K562 (cell line): ENCODE results near the gene ATOSA. TPM values are rescaled to one million over a fixed set of nuclear protein-coding genes. Genes with fewer than 3 reads are reported as not detected.

Experiments used
- IFI16 ChIP-seq: fragments of 250-450 bp; sonication (Bioruptor Pico); IDR thresholded peaks from 2 replicates; pipeline ENCODE4 v2.1.2; 2022; ENCODE audit warnings: mild to moderate bottlenecking, inconsistent platforms
- KLF13 ChIP-seq: fragments of 450-650 bp; IDR thresholded peaks from 2 replicates; pipeline ENCODE4 v1.6.1; 2016; ENCODE audit warnings: missing genetic modification characterization, low read depth, mild to moderate bottlenecking, missing compliant biosample characterization, moderate library complexity, borderline replicate concordance
- NCOA6 ChIP-seq: fragments of 450-650 bp; IDR thresholded peaks from 2 replicates; pipeline ENCODE4 v1.6.1; 2017; ENCODE audit warnings: mild to moderate bottlenecking
- NFYB ChIP-seq: IDR thresholded peaks from 2 replicates; pipeline ENCODE4 v1.6.1; 2011; ENCODE audit warnings: mild to moderate bottlenecking, moderate library complexity; ENCODE audit not compliant: insufficient read length; ENCODE audit errors: extremely low read depth
- NR2C2 ChIP-seq, 2 experiments: fragments of 200-800 bp in 1 of 2; sonication (Bioruptor generic) in 1 of 2; sonication (generic) in 1 of 2; formaldehyde crosslinking in 1 of 2; IDR thresholded peaks; 2 replicates each; pipeline versions ENCODE4 v1.6.1 to v1.8.0; 2016 to 2022; ENCODE audit warnings: mild to moderate bottlenecking in 1 of 2, missing compliant biosample characterization in 1 of 2, missing genetic modification characterization in 1 of 2, missing genetic modification reagents in 1 of 2
- PHB ChIP-seq: fragments of 250-450 bp; sonication (Bioruptor Pico); IDR thresholded peaks from 2 replicates; pipeline ENCODE4 v1.5.0; 2021
- PHF8 ChIP-seq: fragments of 200-600 bp; sonication (generic); IDR thresholded peaks from 2 replicates; pipeline ENCODE4 v1.6.1; 2012; ENCODE audit warnings: mixed run types, mild to moderate bottlenecking, inconsistent platforms, low read length, moderate library complexity, borderline replicate concordance
- POLR2B ChIP-seq: fragments of 450-650 bp; IDR thresholded peaks from 2 replicates; pipeline ENCODE4 v1.6.1; 2018; ENCODE audit warnings: low read depth; ENCODE audit not compliant: partially characterized antibody
- RAD51 ChIP-seq: fragments of 450-650 bp; IDR thresholded peaks from 2 replicates; pipeline ENCODE4 v1.7.1; 2016; ENCODE audit warnings: low read depth, mild to moderate bottlenecking, borderline replicate concordance
- SRSF3 ChIP-seq: fragments of 200-400 bp; formaldehyde crosslinking; IDR thresholded peaks from 2 replicates; pipeline ENCODE4 v1.6.1; 2016; ENCODE audit warnings: mild to moderate bottlenecking, low read length, moderate library complexity; ENCODE audit not compliant: insufficient read depth
- ZBTB8A ChIP-seq: fragments of 450-650 bp; IDR thresholded peaks from 2 replicates; pipeline ENCODE4 v1.6.1; 2018; ENCODE audit warnings: mild to moderate bottlenecking, moderate library complexity; ENCODE audit not compliant: partially characterized antibody
- ZNF140 ChIP-seq: fragments of 250-450 bp; sonication (Bioruptor Pico); IDR thresholded peaks from 2 replicates; pipeline ENCODE4 v1.8.0; 2021; ENCODE audit warnings: moderate library complexity, mild to moderate bottlenecking, inconsistent platforms
- ZNF589 ChIP-seq: fragments of 200-800 bp; sonication (Bioruptor generic); IDR thresholded peaks from 2 replicates; pipeline ENCODE4 v1.6.1; 2016; ENCODE audit warnings: low read depth, missing genetic modification characterization, missing compliant biosample characterization
- polyA plus RNA-seq, 8 experiments: library from polyadenylated mRNA; depleted of rRNA in 4 of 8; stranded (reverse) in 5 of 8; unstranded in 3 of 8; fragments of >200 nt; fragmentation: Nextera tagmentation in 2 of 8; fragmentation: Illumina TruSeq in 1 of 8; extraction: Ambion mirVana in 2 of 8; extraction: Trizol in 1 of 8; gene quantifications; 2 replicates each; pipeline versions ENCODE4 v1.2.1 to v1.2.3, GENCODE V29; 2011 to 2014; ENCODE audit warnings: inconsistent platforms in 1 of 8, missing spikeins in 1 of 8
- total RNA-seq, 7 experiments: library from RNA; depleted of rRNA in 6 of 7; stranded (reverse); fragments of >200 nt in 6 of 7; fragmentation: Illumina TruSeq in 2 of 7; extraction: Trizol in 2 of 7; gene quantifications; 2 replicates each; pipeline versions ENCODE4 v1.2.1 to v1.2.3, GENCODE V29; 2011 to 2021; ENCODE audit warnings: low replicate concordance in 1 of 7
- TF ChIP-seq, protein P1 (sequence below): fragments of 450-650 bp; formaldehyde crosslinking; IDR thresholded peaks from 2 replicates; pipeline ENCODE4 v1.4.0; 2020; ENCODE audit warnings: mild to moderate bottlenecking, mixed read lengths
- TF ChIP-seq, protein P2 (sequence below): fragments of 250-450 bp; sonication (Bioruptor Pico); IDR thresholded peaks from 2 replicates; pipeline ENCODE4 v1.6.1; 2021; ENCODE audit warnings: mild to moderate bottlenecking
- TF ChIP-seq, protein P3 (sequence below), 2 experiments: fragments of 450-650 bp; formaldehyde crosslinking in 1 of 2; IDR thresholded peaks; 2 replicates each; pipeline versions ENCODE4 v1.4.0 to v1.6.1; 2014 to 2020; ENCODE audit warnings: mild to moderate bottlenecking in 2 of 2, borderline replicate concordance in 1 of 2, low read depth in 1 of 2

ATOSA gene
- total and polyA plus RNA-seq, 9 of the 15 experiments (the other 6 are each of a cell fraction or from before 2014, with no cell fraction given), result 2.0 to 6.1 (median 3.9) TPM

DNA sequence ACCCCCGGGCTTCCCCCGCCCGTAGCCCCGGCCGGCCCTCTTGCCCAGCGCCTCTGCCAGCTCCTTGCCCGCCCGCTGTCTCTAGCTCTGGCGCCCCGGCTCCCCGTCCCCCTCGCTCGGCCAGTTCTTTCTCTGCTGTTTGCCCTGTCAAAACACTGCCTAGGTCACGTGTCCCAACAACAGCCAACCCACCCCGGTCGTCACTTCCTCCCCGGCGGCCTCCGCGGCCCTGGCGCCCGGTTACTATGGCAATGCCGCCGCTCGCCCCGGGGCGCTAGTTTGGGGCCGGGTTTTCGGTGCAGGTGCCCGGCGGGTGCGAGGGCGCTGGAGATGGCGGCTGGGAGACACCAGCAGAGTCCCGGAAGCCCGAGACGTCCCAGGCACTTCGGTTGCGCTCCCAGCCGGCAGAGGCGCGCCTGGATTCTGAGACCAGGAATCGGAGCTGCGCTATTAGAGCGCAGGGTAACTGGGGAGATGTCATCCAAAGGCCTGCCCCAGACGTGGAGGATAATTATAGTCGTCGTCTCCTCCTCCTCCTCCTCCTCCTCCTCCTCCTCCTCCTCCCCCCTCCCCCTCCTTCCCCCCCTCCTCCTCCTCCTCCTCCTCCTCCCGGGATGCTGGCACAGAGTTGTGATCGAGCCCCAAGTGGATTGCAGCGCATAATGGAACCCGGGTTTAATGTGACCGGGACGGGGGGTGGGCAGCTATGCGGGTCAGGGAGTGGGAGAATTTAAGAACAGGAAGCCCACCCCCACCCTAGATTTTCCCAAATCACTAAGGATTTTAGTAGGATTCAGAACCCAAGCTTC lies at the start of gene ATOSA (continued):
- TF ChIP-seq NCOA6, result no peak
- TF ChIP-seq RAD51, result peak; percentile 97
- no peak for TF ChIP-seq KLF13 (tag)
- no peak for TF ChIP-seq ZBTB8A
- no peak for TF ChIP-seq PHB (CRISPR knock-in tag)
- TF ChIP-seq, protein P1, sequence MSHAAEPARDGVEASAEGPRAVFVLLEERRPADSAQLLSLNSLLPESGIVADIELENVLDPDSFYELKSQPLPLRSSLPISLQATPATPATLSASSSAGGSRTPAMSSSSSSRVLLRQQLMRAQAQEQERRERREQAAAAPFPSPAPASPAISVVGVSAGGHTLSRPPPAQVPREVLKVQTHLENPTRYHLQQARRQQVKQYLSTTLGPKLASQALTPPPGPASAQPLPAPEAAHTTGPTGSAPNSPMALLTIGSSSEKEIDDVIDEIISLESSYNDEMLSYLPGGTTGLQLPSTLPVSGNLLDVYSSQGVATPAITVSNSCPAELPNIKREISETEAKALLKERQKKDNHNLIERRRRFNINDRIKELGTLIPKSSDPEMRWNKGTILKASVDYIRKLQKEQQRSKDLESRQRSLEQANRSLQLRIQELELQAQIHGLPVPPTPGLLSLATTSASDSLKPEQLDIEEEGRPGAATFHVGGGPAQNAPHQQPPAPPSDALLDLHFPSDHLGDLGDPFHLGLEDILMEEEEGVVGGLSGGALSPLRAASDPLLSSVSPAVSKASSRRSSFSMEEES, result peak; percentile 96
- no peak for TF ChIP-seq NR2C2 (CRISPR knock-in tag; IDR thresholded peaks at IDR 0.05)
- no peak; the same call in 1 of the 2 replicates for TF ChIP-seq NR2C2 (tag; IDR thresholded peaks at IDR 0.05)
- no peak for TF ChIP-seq ZNF140 (CRISPR knock-in tag)
- TF ChIP-seq ZNF589 (CRISPR knock-in tag), result no peak
- no peak for TF ChIP-seq IFI16 (CRISPR knock-in tag)
- no peak for TF ChIP-seq SRSF3
- no peak for TF ChIP-seq POLR2B
- no peak for TF ChIP-seq NFYB
- peak; percentile 38; the same call in 1 of the 2 replicates for TF ChIP-seq PHF8
- TF ChIP-seq, protein P2, sequence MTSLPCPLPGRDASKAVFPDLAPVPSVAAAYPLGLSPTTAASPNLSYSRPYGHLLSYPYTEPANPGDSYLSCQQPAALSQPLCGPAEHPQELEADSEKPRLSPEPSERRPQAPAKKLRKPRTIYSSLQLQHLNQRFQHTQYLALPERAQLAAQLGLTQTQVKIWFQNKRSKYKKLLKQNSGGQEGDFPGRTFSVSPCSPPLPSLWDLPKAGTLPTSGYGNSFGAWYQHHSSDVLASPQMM (CRISPR knock-in tag), result no peak
- TF ChIP-seq, protein P3, sequence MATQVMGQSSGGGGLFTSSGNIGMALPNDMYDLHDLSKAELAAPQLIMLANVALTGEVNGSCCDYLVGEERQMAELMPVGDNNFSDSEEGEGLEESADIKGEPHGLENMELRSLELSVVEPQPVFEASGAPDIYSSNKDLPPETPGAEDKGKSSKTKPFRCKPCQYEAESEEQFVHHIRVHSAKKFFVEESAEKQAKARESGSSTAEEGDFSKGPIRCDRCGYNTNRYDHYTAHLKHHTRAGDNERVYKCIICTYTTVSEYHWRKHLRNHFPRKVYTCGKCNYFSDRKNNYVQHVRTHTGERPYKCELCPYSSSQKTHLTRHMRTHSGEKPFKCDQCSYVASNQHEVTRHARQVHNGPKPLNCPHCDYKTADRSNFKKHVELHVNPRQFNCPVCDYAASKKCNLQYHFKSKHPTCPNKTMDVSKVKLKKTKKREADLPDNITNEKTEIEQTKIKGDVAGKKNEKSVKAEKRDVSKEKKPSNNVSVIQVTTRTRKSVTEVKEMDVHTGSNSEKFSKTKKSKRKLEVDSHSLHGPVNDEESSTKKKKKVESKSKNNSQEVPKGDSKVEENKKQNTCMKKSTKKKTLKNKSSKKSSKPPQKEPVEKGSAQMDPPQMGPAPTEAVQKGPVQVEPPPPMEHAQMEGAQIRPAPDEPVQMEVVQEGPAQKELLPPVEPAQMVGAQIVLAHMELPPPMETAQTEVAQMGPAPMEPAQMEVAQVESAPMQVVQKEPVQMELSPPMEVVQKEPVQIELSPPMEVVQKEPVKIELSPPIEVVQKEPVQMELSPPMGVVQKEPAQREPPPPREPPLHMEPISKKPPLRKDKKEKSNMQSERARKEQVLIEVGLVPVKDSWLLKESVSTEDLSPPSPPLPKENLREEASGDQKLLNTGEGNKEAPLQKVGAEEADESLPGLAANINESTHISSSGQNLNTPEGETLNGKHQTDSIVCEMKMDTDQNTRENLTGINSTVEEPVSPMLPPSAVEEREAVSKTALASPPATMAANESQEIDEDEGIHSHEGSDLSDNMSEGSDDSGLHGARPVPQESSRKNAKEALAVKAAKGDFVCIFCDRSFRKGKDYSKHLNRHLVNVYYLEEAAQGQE (IDR thresholded peaks at IDR 0.05; ENCODE audit: borderline replicate concordance), result peak; percentile 74
- TF ChIP-seq, protein P3 (CRISPR knock-in tag; IDR thresholded peaks at IDR 0.05; ENCODE audit: low read depth), result no peak
